ENCODE results near the gene NUDCD2. TPM values are rescaled to one million over a fixed set of nuclear protein-coding genes. Genes with fewer than 3 reads are reported as not detected.
A peak's percentile ranks its signal among the peaks of the same experiment; 100 is the strongest.

Gene NUDCD2
- total and polyA plus RNA-seq, 9 of the 15 experiments (the other 6 are each of a cell fraction or from before 2014, with no cell fraction given) = 14.6 to 76.9 (median 32.5) TPM

GRCh38 chr5:163503106-163504078 lies 43.5 kb upstream of the NUDCD2 start (continued):
- TF ChIP-seq HMBOX1 (IDR thresholded peaks at IDR 0.05) (peak; percentile 66; the same call in 1 of the 2 replicates), KLF16 (IDR thresholded peaks at IDR 0.05) (0 out of 2 replicates have a peak, but pooled peaks have one; percentile 9), CREB3 (tag; conservative IDR thresholded peaks at IDR 0.05; ENCODE audit: low read depth) (no peak), ZNF79 (CRISPR knock-in tag; IDR thresholded peaks at IDR 0.05; ENCODE audit: low read depth) (no peak), GABPB1 (CRISPR knock-in tag; IDR thresholded peaks at IDR 0.05) (peak; percentile 23; the same call in 1 of the 2 replicates), HDAC1 (IDR thresholded peaks at IDR 0.05) (peak in 1 of 2 experiments; percentile 50; a peak in 2 of 4 replicates), FOXP1 (CRISPR knock-in tag; IDR thresholded peaks at IDR 0.05) (no peak), MYC (IDR thresholded peaks at IDR 0.05; ENCODE audit: low read depth, low read length) (peak; percentile 72; the same call in 1 of the 2 replicates), MYC (CRISPR knock-in tag; IDR thresholded peaks at IDR 0.05; ENCODE audit: borderline replicate concordance, low read depth) (no peak), ZBTB49 (CRISPR knock-in tag; IDR thresholded peaks at IDR 0.05; ENCODE audit: borderline replicate concordance) (no peak), PKNOX1 (IDR thresholded peaks at IDR 0.05) (peak; percentile 49; the same call in 1 of the 2 replicates), ZBTB9 (CRISPR knock-in tag; IDR thresholded peaks at IDR 0.05) (no peak), RFX7 (CRISPR knock-in tag; IDR thresholded peaks at IDR 0.05) (no peak), RAD21 (CRISPR knock-in tag; conservative IDR thresholded peaks at IDR 0.05 in 1 of 2, IDR thresholded peaks at IDR 0.05 in 1 of 2) (peak; percentile 32 to 63), ZEB2 (IDR thresholded peaks at IDR 0.05) (0 out of 2 replicates have a peak, but pooled peaks have one; percentile 43), ETS2 (tag; IDR thresholded peaks at IDR 0.05; ENCODE audit: borderline replicate concordance, poor library complexity, severe bottlenecking) (no peak), ZNF507 (tag; conservative IDR thresholded peaks at IDR 0.05) (no peak), ARNT (IDR thresholded peaks at IDR 0.05) (peak in 1 of 2 experiments; percentile 91; a peak in 2 of 4 replicates), ZNF589 (CRISPR knock-in tag; IDR thresholded peaks at IDR 0.05; ENCODE audit: low read depth) (0 out of 2 replicates have a peak, but pooled peaks have one; percentile 60)

Data from K562 (cell line).